ENCODE data around the gene MPST.
"Not testable (repeated sequence)": the region's sequence is repeated elsewhere in the genome, so short reads cannot be mapped to it uniquely, and the experiment has no call there.

The MPST gene

DNA sequence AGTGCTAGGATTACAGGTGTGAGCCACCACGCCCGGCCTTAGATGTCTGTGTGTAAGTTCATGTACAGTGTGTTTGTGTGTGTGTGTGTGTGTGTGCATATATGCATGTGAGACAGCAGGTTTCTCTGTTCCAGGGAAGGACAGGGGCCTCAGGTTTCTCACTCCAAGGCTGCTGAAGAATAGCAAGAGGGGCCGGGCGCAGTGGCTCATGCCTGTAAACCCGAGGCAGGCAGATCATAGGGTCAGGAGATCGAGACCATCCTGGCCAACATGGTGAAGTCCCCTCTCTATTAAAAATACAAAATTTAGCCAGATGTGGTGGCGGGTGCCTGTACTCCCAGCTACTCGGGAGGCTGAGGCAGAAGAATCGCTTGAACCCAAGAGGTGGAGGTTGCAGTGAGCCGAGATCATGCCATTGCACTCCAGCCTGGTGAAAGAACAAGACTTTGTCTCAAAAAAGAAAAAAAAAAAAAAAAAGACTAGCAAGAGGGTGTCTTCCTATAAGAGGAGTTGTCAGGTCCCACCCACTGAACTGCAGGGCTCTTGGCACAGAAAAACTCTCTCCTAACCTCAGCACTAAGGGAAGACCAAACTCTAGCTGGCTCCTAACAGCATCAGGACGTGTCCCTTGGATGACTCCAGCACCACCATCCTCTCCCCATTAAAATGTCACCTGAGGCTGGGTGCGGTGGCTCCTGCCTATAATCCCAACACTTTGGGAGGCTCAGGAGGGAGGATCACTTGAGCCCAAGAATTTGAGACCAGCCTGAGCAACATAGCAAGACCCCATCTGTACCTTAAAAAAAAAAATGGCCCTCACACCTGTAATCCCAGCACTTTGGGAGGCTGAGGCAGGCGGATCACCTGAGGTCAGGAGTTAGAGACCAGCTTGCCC is 40.3 kb upstream of the MPST start:
- no peak for DNase-seq (ENCODE audit: low read depth)
- no peak for TF ChIP-seq CTCF (IDR thresholded peaks at IDR 0.05; ENCODE audit: control insufficient read depth, insufficient read depth, low read depth, low read length, missing control alignments)
- H3K4me3 ChIP-seq (ENCODE audit: control insufficient read depth, low read depth, low read length), result no peak overlapping the region

- H3K4me3 ChIP-seq (ENCODE audit: control insufficient read depth, low read depth, low read length), result no peak overlapping the region
- TF ChIP-seq CTCF (IDR thresholded peaks at IDR 0.05; ENCODE audit: control insufficient read depth, insufficient read depth, low read depth, low read length, missing control alignments), result no peak
These were observed 38.2 kb upstream of the MPST start for GRCh38 chr22:36981247-36981775.

DNA sequence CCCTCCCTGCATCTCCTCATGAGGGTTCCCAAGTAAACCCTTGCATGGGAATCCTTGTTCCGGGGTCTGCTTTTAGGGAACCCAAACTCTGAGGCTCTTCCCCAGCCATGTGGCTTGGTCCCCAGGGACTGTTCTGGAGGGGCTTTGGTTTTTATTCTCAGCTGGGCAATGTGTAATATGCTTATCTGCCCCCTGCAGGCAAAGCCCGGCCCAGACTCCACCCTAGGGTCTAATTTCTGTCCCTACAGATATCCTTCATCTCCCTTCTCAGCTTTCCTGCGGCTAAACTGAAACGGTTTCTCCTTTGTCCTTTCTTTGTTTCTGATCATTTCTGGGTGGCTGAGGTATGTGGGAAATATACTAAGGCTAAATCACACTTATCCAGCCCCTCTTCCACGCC is 37.4 kb upstream of the MPST start:
- TF ChIP-seq CTCF (IDR thresholded peaks at IDR 0.05; ENCODE audit: control insufficient read depth, insufficient read depth, low read depth, low read length, missing control alignments), result peak; percentile 5
- DNase-seq (ENCODE audit: low read depth), result no peak
- H3K4me3 ChIP-seq (ENCODE audit: control insufficient read depth, low read depth, low read length), result no peak overlapping the region

More at GRCh38 chr22:36981247-36981775, 38.2 kb upstream of the MPST start:
- no peak for DNase-seq (ENCODE audit: low read depth)

- DNase-seq (ENCODE audit: low read depth), result no peak
- TF ChIP-seq CTCF (IDR thresholded peaks at IDR 0.05; ENCODE audit: control insufficient read depth, insufficient read depth, low read depth, low read length, missing control alignments), result no peak
- H3K4me3 ChIP-seq (ENCODE audit: control insufficient read depth, low read depth, low read length), result no peak overlapping the region
These were observed 34.2 kb upstream of the MPST start for GRCh38 chr22:36985211-36985889.

- TF ChIP-seq CTCF (IDR thresholded peaks at IDR 0.05; ENCODE audit: control insufficient read depth, insufficient read depth, low read depth, low read length, missing control alignments), result peak; percentile 46
- no peak for DNase-seq (ENCODE audit: low read depth)
These were observed 33.2 kb upstream of the MPST start for GRCh38 chr22:36986242-36986821.

DNA sequence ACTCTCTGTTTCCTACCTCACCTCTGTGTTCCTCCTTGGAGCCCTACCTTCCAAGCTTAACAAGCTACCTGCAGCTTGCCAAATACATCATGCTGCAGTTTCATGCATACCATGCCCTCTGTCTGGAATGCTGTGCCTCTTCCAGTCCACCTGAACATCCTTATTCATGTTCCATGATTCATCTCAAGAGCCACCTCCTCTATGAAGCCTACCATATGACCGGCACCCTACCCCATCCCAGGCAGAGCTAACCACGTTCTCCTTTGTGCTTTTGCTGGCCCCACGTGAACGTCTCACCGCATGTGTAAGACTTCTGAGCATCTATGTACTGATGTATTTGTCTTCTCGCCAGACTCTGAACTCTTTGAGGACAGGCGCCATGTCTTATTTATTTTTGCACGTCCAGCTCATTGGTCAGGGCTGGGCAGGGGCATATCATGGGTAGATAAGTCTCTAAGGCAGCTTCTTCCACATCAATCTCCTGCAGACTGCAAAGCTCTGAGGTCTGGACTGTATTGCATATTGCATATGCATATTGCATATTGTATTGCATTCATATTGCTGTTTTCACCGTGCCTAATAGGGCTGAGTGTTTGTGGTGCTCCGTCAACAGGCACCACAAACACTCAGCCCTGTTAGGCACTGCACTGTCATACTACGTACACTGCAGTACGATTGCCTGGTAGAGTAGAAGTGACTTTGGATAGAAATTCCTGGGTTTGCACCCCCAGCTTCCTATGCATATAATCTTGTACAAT is 31.3 kb upstream of the MPST start:
- no peak overlapping the region for H3K4me3 ChIP-seq (ENCODE audit: control insufficient read depth, low read depth, low read length)
- TF ChIP-seq CTCF (IDR thresholded peaks at IDR 0.05; ENCODE audit: control insufficient read depth, insufficient read depth, low read depth, low read length, missing control alignments), result no peak

More at GRCh38 chr22:36986242-36986821, 33.2 kb upstream of the MPST start:
- no peak overlapping the region for H3K4me3 ChIP-seq (ENCODE audit: control insufficient read depth, low read depth, low read length)

GRCh38 chr22:36989012-36989411 is 30.5 kb upstream of the MPST start:
- not testable (repeated sequence) for H3K4me3 ChIP-seq (ENCODE audit: control insufficient read depth, low read depth, low read length); DNase-seq (ENCODE audit: low read depth)

More for the DNA sequence above, 31.3 kb upstream of the MPST start:
- no peak for DNase-seq (ENCODE audit: low read depth)

Measured in AG09309 (cell line).